Breast epithelium (tissue), 4 donors: ENCODE measurements around the gene RCAN1. TPM values are rescaled to one million over a fixed set of nuclear protein-coding genes. Genes with fewer than 3 reads are reported as not detected.
"Not testable (repeated sequence)": the region's sequence is repeated elsewhere in the genome, so short reads cannot be mapped to it uniquely, and the experiment has no call there.

Experiments used
- DNase-seq, 2 donors: peaks; one replicate each; pipeline ENCODE4 v3.0.0-alpha.2; 2019; ENCODE audit warnings: low spot score in 2 of 2
- H3K27ac ChIP-seq, 2 donors: fragments of 200-600 bp; sonication (generic) in 1 of 2; one replicate each; pipeline ENCODE4 v1.5.1; 2016 to 2019; ENCODE audit warnings: mild to moderate bottlenecking in 1 of 2
- H3K27me3 ChIP-seq, 2 donors: fragments of 200-600 bp; sonication (generic) in 1 of 2; one replicate each; pipeline versions ENCODE4 v1.5.1 to v1.6.0; 2017 to 2019; ENCODE audit warnings: control low read depth in 1 of 2, mild to moderate bottlenecking in 1 of 2
- H3K36me3 ChIP-seq: fragments of 200-600 bp; one replicate; pipeline ENCODE4 v1.5.1; 2019
- H3K4me1 ChIP-seq, 2 donors: fragments of 200-600 bp; sonication (generic); one replicate each; pipeline ENCODE4 v1.5.1; 2016 to 2019; ENCODE audit warnings: control low read depth in 1 of 2
- H3K4me3 ChIP-seq, 3 donors: fragments of 200-600 bp; sonication (generic); 1 replicate in 2 of 3; 2 replicates in 1 of 3; pipeline ENCODE4 v1.5.1; 2016 to 2019; ENCODE audit warnings: mild to moderate bottlenecking in 3 of 3, moderate library complexity in 2 of 3
- H3K9me3 ChIP-seq, 2 donors: fragments of 200-600 bp; sonication (generic) in 1 of 2; one replicate each; pipeline ENCODE4 v1.5.1; 2016 to 2019; ENCODE audit warnings: control low read depth in 1 of 2
- POLR2A ChIP-seq: fragments of 450-650 bp; IDR thresholded peaks from one replicate; pipeline ENCODE4 v1.6.1; 2016; ENCODE audit warnings: antibody characterized with exemption, mild to moderate bottlenecking, moderate library complexity
- POLR2AphosphoS5 ChIP-seq, 3 donors: sonication (generic); formaldehyde crosslinking; IDR thresholded peaks; one replicate each; pipeline ENCODE4 v1.6.1; 2017; ENCODE audit warnings: antibody characterized with exemption in 3 of 3
- intact Hi-C: fragments of 100-400 bp; cut with DNase I; formaldehyde crosslinking; loops from one replicate; pipeline ENCODE4 v1.15.1; 2023; ENCODE audit warnings: low total_unique reads
- total RNA-seq, 3 donors: library from RNA; depleted of rRNA; stranded (reverse); fragments of >200 nt; gene quantifications; one replicate each; pipeline ENCODE4 v1.1.0, GENCODE V29; 2016
- TF ChIP-seq, protein P1 (sequence below), 3 donors: fragments of 450-650 bp; IDR thresholded peaks; one replicate each; pipeline ENCODE4 v1.5.1; 2016 to 2017; ENCODE audit warnings: antibody characterized with exemption in 3 of 3, mild to moderate bottlenecking in 3 of 3, moderate library complexity in 3 of 3

RCAN1 gene
- total RNA-seq, 3 donors from 2014 or later = 30.1 to 73.0 (median 47.9) TPM

DNA sequence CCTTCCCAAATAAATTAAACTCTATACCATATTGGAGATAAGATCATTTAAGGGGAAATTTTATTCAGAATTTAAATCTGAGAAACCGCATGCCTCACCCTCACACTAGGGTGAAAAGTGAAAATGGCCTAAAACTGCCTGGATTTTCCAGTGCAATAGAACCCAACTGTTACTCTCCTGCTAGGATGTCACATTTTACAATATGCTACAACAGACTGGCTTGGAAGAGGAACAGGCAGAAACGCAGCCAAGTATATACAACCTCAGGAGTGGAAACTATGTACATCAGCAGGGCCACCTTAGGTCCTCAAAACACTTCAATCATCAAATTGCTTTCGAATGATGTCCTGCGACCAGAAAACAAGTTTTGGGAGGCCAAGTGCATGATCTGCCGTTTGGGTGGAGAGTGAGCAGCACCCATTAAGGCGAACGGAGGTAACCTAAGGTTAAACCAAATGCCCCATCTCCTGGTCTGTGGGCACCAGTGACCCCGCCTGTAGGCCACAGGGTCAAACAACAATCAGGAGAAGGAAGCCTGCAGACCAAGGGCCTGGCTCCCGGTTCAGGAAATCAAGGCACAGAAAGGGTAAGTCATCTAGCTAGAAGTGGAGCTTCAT lies 4.9 kb downstream of the RCAN1 start:
- Histone ChIP-seq H3K4me1 (peaks cover 0 to 10% of the 10 kb centered on the region in 2 donors), H3K4me3 (no peak overlapping the region), H3K27ac (no peak overlapping the region), H3K9me3 (no peaks in the 10 kb centered on the region), H3K36me3 (no peaks in the 10 kb centered on the region), H3K27me3 (no peaks in the 10 kb centered on the region)
- no peak for DNase-seq
- TF ChIP-seq POLR2AphosphoS5 (IDR thresholded peaks at IDR 0.05) = no peak
- TF ChIP-seq POLR2A = no peak
- TF ChIP-seq, protein P1, sequence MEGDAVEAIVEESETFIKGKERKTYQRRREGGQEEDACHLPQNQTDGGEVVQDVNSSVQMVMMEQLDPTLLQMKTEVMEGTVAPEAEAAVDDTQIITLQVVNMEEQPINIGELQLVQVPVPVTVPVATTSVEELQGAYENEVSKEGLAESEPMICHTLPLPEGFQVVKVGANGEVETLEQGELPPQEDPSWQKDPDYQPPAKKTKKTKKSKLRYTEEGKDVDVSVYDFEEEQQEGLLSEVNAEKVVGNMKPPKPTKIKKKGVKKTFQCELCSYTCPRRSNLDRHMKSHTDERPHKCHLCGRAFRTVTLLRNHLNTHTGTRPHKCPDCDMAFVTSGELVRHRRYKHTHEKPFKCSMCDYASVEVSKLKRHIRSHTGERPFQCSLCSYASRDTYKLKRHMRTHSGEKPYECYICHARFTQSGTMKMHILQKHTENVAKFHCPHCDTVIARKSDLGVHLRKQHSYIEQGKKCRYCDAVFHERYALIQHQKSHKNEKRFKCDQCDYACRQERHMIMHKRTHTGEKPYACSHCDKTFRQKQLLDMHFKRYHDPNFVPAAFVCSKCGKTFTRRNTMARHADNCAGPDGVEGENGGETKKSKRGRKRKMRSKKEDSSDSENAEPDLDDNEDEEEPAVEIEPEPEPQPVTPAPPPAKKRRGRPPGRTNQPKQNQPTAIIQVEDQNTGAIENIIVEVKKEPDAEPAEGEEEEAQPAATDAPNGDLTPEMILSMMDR (IDR thresholded peaks at IDR 0.05) = no peak
- intact Hi-C loops = no loop called here

- TF ChIP-seq, protein P1 (IDR thresholded peaks at IDR 0.05) = no peak
- no peak for TF ChIP-seq POLR2A
- no peak for TF ChIP-seq POLR2AphosphoS5 (IDR thresholded peaks at IDR 0.05)
- H3K4me3 ChIP-seq = no peak overlapping the region
- no peaks in the 10 kb centered on the region for H3K27me3 ChIP-seq
- intact Hi-C loops = no loop called here
- no peak overlapping the region for H3K27ac ChIP-seq
- no peaks in the 10 kb centered on the region for H3K9me3 ChIP-seq
- no peak for DNase-seq
- no peaks in the 10 kb centered on the region for H3K36me3 ChIP-seq
- H3K4me1 ChIP-seq = peaks cover 0 to 10% of the 10 kb centered on the region in 2 donors
Measured at GRCh38 chr21:34609244-34609932, 5.5 kb downstream of the RCAN1 start.

GRCh38 chr21:34607376-34607775 lies 7.5 kb downstream of the RCAN1 start:
- H3K9me3 ChIP-seq, H3K36me3 ChIP-seq, H3K4me1 ChIP-seq, H3K27ac ChIP-seq, H3K4me3 ChIP-seq, H3K27me3 ChIP-seq, DNase-seq, intact Hi-C loops: not testable (repeated sequence)

DNA sequence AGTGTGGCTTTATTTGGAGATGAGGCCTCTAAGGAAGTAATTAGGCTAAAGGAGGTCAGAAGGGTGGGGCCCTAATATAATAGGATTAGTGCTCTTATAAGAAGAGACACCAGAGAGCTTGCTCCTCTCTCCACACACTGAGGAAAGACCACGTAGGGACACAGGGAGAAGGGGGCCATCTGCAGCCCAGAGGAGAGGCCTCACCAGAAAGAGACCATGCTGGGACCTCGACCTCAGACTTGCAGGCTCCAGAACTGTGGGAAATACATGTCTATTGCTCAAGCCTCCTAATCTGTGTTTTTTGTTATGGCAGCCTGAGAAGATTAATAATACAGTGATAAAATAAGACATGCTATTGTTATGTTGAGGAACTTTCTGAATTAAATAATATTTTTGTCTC lies 8.3 kb downstream of the RCAN1 start:
- intact Hi-C loops = no loop called here
- H3K36me3 ChIP-seq = no peaks in the 10 kb centered on the region
- no peak for DNase-seq
- TF ChIP-seq POLR2A (no peak), POLR2AphosphoS5 (IDR thresholded peaks at IDR 0.05) (no peak)
- TF ChIP-seq, protein P1 (IDR thresholded peaks at IDR 0.05) = no peak
- H3K4me3 ChIP-seq = no peak overlapping the region
- H3K9me3 ChIP-seq = no peaks in the 10 kb centered on the region
- no peaks in the 10 kb centered on the region for H3K27me3 ChIP-seq
- H3K4me1 ChIP-seq = no peaks in the 10 kb centered on the region
- no peak overlapping the region for H3K27ac ChIP-seq

- no peak overlapping the region for H3K27ac ChIP-seq
- intact Hi-C loops = no loop called here
- no peaks in the 10 kb centered on the region for H3K4me1 ChIP-seq
- no peaks in the 10 kb centered on the region for H3K36me3 ChIP-seq
- no peak for DNase-seq
- H3K27me3 ChIP-seq = no peaks in the 10 kb centered on the region
- TF ChIP-seq POLR2AphosphoS5 (IDR thresholded peaks at IDR 0.05) (no peak), POLR2A (no peak)
- TF ChIP-seq, protein P1 (IDR thresholded peaks at IDR 0.05) = no peak
- no peak overlapping the region for H3K4me3 ChIP-seq
- no peaks in the 10 kb centered on the region for H3K9me3 ChIP-seq
Measured at GRCh38 chr21:34606051-34606450, 8.9 kb downstream of the RCAN1 start.

- H3K4me1 ChIP-seq, H3K4me3 ChIP-seq, H3K36me3 ChIP-seq, H3K27ac ChIP-seq, H3K27me3 ChIP-seq, intact Hi-C loops, H3K9me3 ChIP-seq, DNase-seq: not testable (repeated sequence)
Measured at GRCh38 chr21:34604956-34605355, 10.0 kb downstream of the RCAN1 start.
